Memory B cell (primary cell): ENCODE data around the gene REG1B.

ENCODE experiments used
- ATAC-seq: fragments of 150-1000 bp; cut with Tn5 transposase; 2 replicates; pipeline ENCODE4 v1.10.0; 2021; ENCODE audit warnings: low read depth, mild to moderate bottlenecking, moderate library complexity
- DNase-seq, 2 donors: peaks; one replicate each; pipeline ENCODE4 v3.0.0; 2022; ENCODE audit warnings: low spot score in 2 of 2
- H3K27ac Mint-ChIP-seq: one replicate; pipeline ENCODE4 v1.8.0; 2022; ENCODE audit warnings: mild to moderate bottlenecking, moderate library complexity, mixed read lengths
- H3K27me3 Mint-ChIP-seq: one replicate; pipeline ENCODE4 v1.8.0; 2022; ENCODE audit warnings: mixed read lengths
- H3K36me3 Mint-ChIP-seq: one replicate; pipeline ENCODE4 v1.8.0; 2022; ENCODE audit warnings: mild to moderate bottlenecking, mixed read lengths
- H3K4me1 Mint-ChIP-seq: one replicate; pipeline ENCODE4 v1.8.0; 2022; ENCODE audit warnings: mixed read lengths
- H3K4me3 Mint-ChIP-seq: one replicate; pipeline ENCODE4 v1.8.0; 2022; ENCODE audit warnings: mild to moderate bottlenecking, moderate library complexity, mixed read lengths
- H3K9me3 Mint-ChIP-seq: one replicate; pipeline ENCODE4 v1.8.0; 2022; ENCODE audit warnings: mixed read lengths

REG1B gene

DNA sequence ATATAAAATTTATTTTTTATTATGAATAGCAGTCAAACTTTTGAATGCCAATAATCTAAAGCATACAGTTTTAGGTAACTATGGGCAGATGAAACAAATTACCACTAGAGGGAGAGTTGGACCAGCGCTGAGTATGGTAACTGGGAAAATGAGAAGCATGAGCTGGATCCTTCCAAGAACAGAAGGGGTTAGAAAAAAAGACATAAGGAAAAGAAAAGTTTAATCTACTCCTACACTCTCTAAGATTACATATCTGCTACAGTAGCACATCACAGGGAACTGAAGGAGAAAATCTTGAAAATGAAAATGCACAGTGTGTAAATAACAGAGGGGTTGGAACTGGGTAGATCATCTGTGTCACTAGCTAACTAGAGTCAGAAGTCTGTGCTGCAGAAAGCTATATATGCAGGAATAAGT, 46.8 kb downstream of the REG1B start:
- Mint-ChIP-seq H3K27ac (no peak overlapping the region), H3K4me1 (no peaks in the 10 kb centered on the region), H3K9me3 (peaks cover 1% of the 10 kb centered on the region), H3K27me3 (no peaks in the 10 kb centered on the region), H3K4me3 (no peak overlapping the region), H3K36me3 (no peaks in the 10 kb centered on the region)
- ATAC-seq (no peak), DNase-seq (no peak)

DNA sequence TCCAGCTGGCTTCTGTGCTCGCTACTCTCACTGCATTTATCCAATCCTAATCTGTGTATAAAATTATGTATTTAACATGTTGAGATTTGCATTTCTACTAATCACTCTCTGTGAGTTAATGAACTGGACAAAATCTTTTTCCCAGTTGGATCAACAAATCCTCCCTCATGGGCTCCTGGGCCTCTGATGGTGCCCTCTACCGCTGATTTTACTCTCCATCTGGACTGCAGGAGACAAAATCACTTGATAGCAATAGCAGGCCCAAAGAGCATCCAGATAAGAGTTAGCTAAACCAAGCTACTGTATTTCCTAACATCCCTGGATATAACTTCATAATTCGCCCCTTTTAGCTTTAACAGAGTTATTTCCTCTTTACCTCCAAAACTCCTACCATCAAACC, 47.8 kb downstream of the REG1B start:
- DNase-seq, result no peak
- no peaks in the 10 kb centered on the region for H3K27me3 Mint-ChIP-seq
- no peaks in the 10 kb centered on the region for H3K4me1 Mint-ChIP-seq
- H3K27ac Mint-ChIP-seq, result no peak overlapping the region
- peaks cover 1% of the 10 kb centered on the region for H3K9me3 Mint-ChIP-seq
- no peaks in the 10 kb centered on the region for H3K36me3 Mint-ChIP-seq
- H3K4me3 Mint-ChIP-seq, result no peak overlapping the region
- ATAC-seq, result no peak
